Nephron progenitor cell (in vitro differentiated cells): ENCODE results near the gene SWAP70.
A peak's percentile ranks its signal among the peaks of the same experiment; 100 is the strongest.
"Not testable (repeated sequence)": the region's sequence is repeated elsewhere in the genome, so short reads cannot be mapped to it uniquely, and the experiment has no call there.

Source experiments
- DNase-seq: peaks from one replicate; pipeline ENCODE4 v3.0.0; 2021
- H3K27ac Mint-ChIP-seq: 2 replicates; pipeline ENCODE4 v1.8.0; 2021; ENCODE audit warnings: mild to moderate bottlenecking, moderate library complexity, mixed read lengths
- H3K27me3 Mint-ChIP-seq: 2 replicates; pipeline ENCODE4 v1.8.0; 2021; ENCODE audit warnings: mild to moderate bottlenecking, low read depth, mixed read lengths; ENCODE audit not compliant: poor library complexity
- H3K36me3 Mint-ChIP-seq: 2 replicates; pipeline ENCODE4 v1.8.0; 2021; ENCODE audit warnings: low read depth, mixed read lengths
- H3K4me1 Mint-ChIP-seq: 2 replicates; pipeline ENCODE4 v1.8.0; 2021; ENCODE audit warnings: mixed read lengths
- H3K4me3 Mint-ChIP-seq: 2 replicates; pipeline ENCODE4 v1.8.0; 2021; ENCODE audit warnings: mild to moderate bottlenecking, moderate library complexity, mixed read lengths
- H3K9me3 Mint-ChIP-seq: 2 replicates; pipeline ENCODE4 v1.8.0; 2021; ENCODE audit warnings: mild to moderate bottlenecking, moderate library complexity, mixed read lengths
- CTCF ChIP-seq: fragments of 200-600 bp; sonication (generic); IDR thresholded peaks from 2 replicates; pipeline ENCODE4 v1.5.0; 2021; ENCODE audit warnings: antibody characterized with exemption

Gene SWAP70

GRCh38 chr11:9704037-9704436 lies 40.2 kb downstream of the SWAP70 start:
- peaks cover 7% of the 10 kb centered on the region for H3K36me3 Mint-ChIP-seq
- DNase-seq, result no peak
- no peak for TF ChIP-seq CTCF
- no peak overlapping the region for H3K27ac Mint-ChIP-seq
- peaks cover 15% of the 10 kb centered on the region for H3K4me1 Mint-ChIP-seq
- H3K4me3 Mint-ChIP-seq, result no peak overlapping the region
- no peaks in the 10 kb centered on the region for H3K27me3 Mint-ChIP-seq
- no peaks in the 10 kb centered on the region for H3K9me3 Mint-ChIP-seq

GRCh38 chr11:9704620-9705019 lies 40.7 kb downstream of the SWAP70 start:
- H3K9me3 Mint-ChIP-seq, result no peaks in the 10 kb centered on the region
- DNase-seq, result no peak
- peaks cover 7% of the 10 kb centered on the region for H3K36me3 Mint-ChIP-seq
- no peak overlapping the region for H3K4me3 Mint-ChIP-seq
- TF ChIP-seq CTCF, result no peak
- H3K27me3 Mint-ChIP-seq, result no peaks in the 10 kb centered on the region
- no peak overlapping the region for H3K27ac Mint-ChIP-seq
- H3K4me1 Mint-ChIP-seq, result peaks cover 15% of the 10 kb centered on the region

DNA sequence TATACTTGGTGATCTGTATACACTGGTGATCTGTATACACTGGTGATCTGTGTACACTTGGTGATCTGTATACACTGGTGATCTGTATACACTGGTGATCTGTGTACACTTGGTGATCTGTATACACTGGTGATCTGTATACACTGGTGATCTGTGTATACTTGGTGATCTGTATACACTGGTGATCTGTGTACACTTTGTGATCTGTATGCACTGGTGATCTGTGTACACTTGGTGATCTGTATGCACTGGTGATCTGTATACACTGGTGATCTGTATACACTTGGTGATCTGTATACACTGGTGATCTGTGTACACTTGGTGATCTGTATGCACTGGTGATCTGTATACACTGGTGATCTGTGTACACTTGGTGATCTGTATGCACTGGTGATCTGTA lies 41.5 kb downstream of the SWAP70 start:
- H3K36me3 Mint-ChIP-seq, H3K9me3 Mint-ChIP-seq, DNase-seq, H3K27me3 Mint-ChIP-seq, H3K27ac Mint-ChIP-seq, H3K4me3 Mint-ChIP-seq: not testable (repeated sequence)
- H3K4me1 Mint-ChIP-seq, result peaks cover 15% of the 10 kb centered on the region

DNA sequence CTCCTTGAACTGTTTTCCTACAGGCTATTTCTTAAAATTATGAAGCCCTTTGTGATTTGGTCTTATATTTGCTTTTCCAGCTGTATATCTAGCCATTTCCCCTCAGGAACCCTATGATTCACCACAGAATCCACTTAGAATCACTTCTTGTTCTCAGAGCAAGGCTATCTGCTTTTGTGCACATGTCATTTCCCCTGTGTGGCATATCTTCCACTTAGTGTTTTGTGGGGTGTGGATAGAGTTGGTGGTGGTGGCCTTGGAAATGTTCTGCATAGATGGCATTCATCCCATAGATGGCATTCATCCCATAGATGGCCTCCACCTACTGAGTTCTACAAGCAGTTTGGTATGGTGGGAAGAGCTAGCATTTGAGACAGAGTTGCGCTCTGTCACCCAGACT lies 44.7 kb downstream of the SWAP70 start:
- Mint-ChIP-seq H3K36me3 (peaks cover 1% of the 10 kb centered on the region), H3K27me3 (no peaks in the 10 kb centered on the region), H3K4me1 (peaks cover 6% of the 10 kb centered on the region), H3K27ac (no peak overlapping the region), H3K4me3 (no peak overlapping the region), H3K9me3 (no peaks in the 10 kb centered on the region)
- TF ChIP-seq CTCF, result no peak
- no peak for DNase-seq

GRCh38 chr11:9710223-9710622 lies 46.3 kb downstream of the SWAP70 start:
- H3K27me3 Mint-ChIP-seq, result no peaks in the 10 kb centered on the region
- peaks cover 9% of the 10 kb centered on the region for H3K4me1 Mint-ChIP-seq
- TF ChIP-seq CTCF, result no peak
- peaks cover 4% of the 10 kb centered on the region for H3K9me3 Mint-ChIP-seq
- H3K27ac Mint-ChIP-seq, result peak overlapping the region; percentile 62
- H3K4me3 Mint-ChIP-seq, result no peak overlapping the region
- H3K36me3 Mint-ChIP-seq, result peaks cover 8% of the 10 kb centered on the region
- no peak for DNase-seq

GRCh38 chr11:9710852-9711251 lies 47.0 kb downstream of the SWAP70 start:
- peaks cover 4% of the 10 kb centered on the region for H3K9me3 Mint-ChIP-seq
- peaks cover 14% of the 10 kb centered on the region for H3K36me3 Mint-ChIP-seq
- no peak for DNase-seq
- H3K4me3 Mint-ChIP-seq, result no peak overlapping the region
- no peak overlapping the region for H3K27ac Mint-ChIP-seq
- peaks cover 9% of the 10 kb centered on the region for H3K4me1 Mint-ChIP-seq
- H3K27me3 Mint-ChIP-seq, result no peaks in the 10 kb centered on the region
- no peak for TF ChIP-seq CTCF
